Measurements from ENCODE around the gene EIF3F. TPM values are rescaled to one million over a fixed set of nuclear protein-coding genes. Genes with fewer than 3 reads are reported as not detected.
"Not testable (repeated sequence)": the region's sequence is repeated elsewhere in the genome, so short reads cannot be mapped to it uniquely, and the experiment has no call there.

Gene EIF3F
- total and polyA plus RNA-seq, 2 experiments from 2014 or later = 137 to 201 TPM

GRCh38 chr11:7981619-7982157 lies 5.4 kb upstream of the EIF3F start:
- H2AFZ ChIP-seq = no peak overlapping the region
- no peaks in the 10 kb centered on the region for H3K27me3 ChIP-seq
- no peaks in the 10 kb centered on the region for H3K9me2 ChIP-seq (replicated peaks; ENCODE audit: insufficient read depth)
- H3K4me2 ChIP-seq = no peak overlapping the region
- H3K9me3 ChIP-seq (ENCODE audit: low read depth) = no peaks in the 10 kb centered on the region
- H4K20me1 ChIP-seq (ENCODE audit: insufficient read depth, poor library complexity, severe bottlenecking) = no peaks in the 10 kb centered on the region
- H3K4me1 ChIP-seq (ENCODE audit: insufficient read depth) = peaks cover 5% of the 10 kb centered on the region
- no peak for TF ChIP-seq EZH2 (IDR thresholded peaks at IDR 0.05; ENCODE audit: borderline replicate concordance)
- TF ChIP-seq CTCF (IDR thresholded peaks at IDR 0.05; ENCODE audit: poor library complexity) = no peak
- TF ChIP-seq EZH2phosphoT487 (IDR thresholded peaks at IDR 0.05; ENCODE audit: low read depth, severe bottlenecking, unreplicated experiment) = no peak
- 82% methylated on average over 1 of the region's 1 CpG for WGBS (ENCODE audit: low lambda C conversion rate, missing lambda C conversion rate)
- no peak overlapping the region for H3K4me3 ChIP-seq
- no peaks in the 10 kb centered on the region for H3K79me2 ChIP-seq
- no peaks in the 10 kb centered on the region for H3K36me3 ChIP-seq (replicated peaks; ENCODE audit: insufficient read depth, low read depth)
- no peak overlapping the region for H3K27ac ChIP-seq
- DNase-seq (ENCODE audit: low spot score) = no peak

GRCh38 chr11:7982582-7983119 lies 4.5 kb upstream of the EIF3F start:
- no peaks in the 10 kb centered on the region for H3K9me2 ChIP-seq (replicated peaks; ENCODE audit: insufficient read depth)
- no peak overlapping the region for H3K4me3 ChIP-seq
- no peaks in the 10 kb centered on the region for H3K9me3 ChIP-seq (ENCODE audit: low read depth)
- WGBS (ENCODE audit: low lambda C conversion rate, missing lambda C conversion rate) = 74% methylated on average over 1 of the region's 1 CpG
- H3K36me3 ChIP-seq (replicated peaks; ENCODE audit: insufficient read depth, low read depth) = no peaks in the 10 kb centered on the region
- H4K20me1 ChIP-seq (ENCODE audit: insufficient read depth, poor library complexity, severe bottlenecking) = no peaks in the 10 kb centered on the region
- no peak overlapping the region for H3K4me2 ChIP-seq
- DNase-seq (ENCODE audit: low spot score) = no peak
- peaks cover 5% of the 10 kb centered on the region for H3K4me1 ChIP-seq (ENCODE audit: insufficient read depth)
- H2AFZ ChIP-seq = no peak overlapping the region
- TF ChIP-seq EZH2 (IDR thresholded peaks at IDR 0.05; ENCODE audit: borderline replicate concordance) (no peak), CTCF (IDR thresholded peaks at IDR 0.05; ENCODE audit: poor library complexity) (no peak)
- H3K79me2 ChIP-seq = peaks cover 2% of the 10 kb centered on the region
- no peaks in the 10 kb centered on the region for H3K27me3 ChIP-seq
- H3K27ac ChIP-seq = no peak overlapping the region

GRCh38 chr11:7983832-7984590 lies 3.1 kb upstream of the EIF3F start:
- no peak overlapping the region for H3K4me2 ChIP-seq
- no peak overlapping the region for H3K4me3 ChIP-seq
- TF ChIP-seq EZH2 (IDR thresholded peaks at IDR 0.05; ENCODE audit: borderline replicate concordance) (no peak), CTCF (IDR thresholded peaks at IDR 0.05; ENCODE audit: poor library complexity) (no peak), EZH2phosphoT487 (IDR thresholded peaks at IDR 0.05; ENCODE audit: low read depth, severe bottlenecking, unreplicated experiment) (no peak)
- no peaks in the 10 kb centered on the region for H3K9me2 ChIP-seq (replicated peaks; ENCODE audit: insufficient read depth)
- DNase-seq (ENCODE audit: low spot score) = no peak
- peaks cover 16% of the 10 kb centered on the region for H3K79me2 ChIP-seq
- H4K20me1 ChIP-seq (ENCODE audit: insufficient read depth, poor library complexity, severe bottlenecking) = peaks cover 6% of the 10 kb centered on the region
- H3K27me3 ChIP-seq = no peaks in the 10 kb centered on the region
- no peaks in the 10 kb centered on the region for H3K36me3 ChIP-seq (replicated peaks; ENCODE audit: insufficient read depth, low read depth)
- no peak overlapping the region for H2AFZ ChIP-seq
- peaks cover 18% of the 10 kb centered on the region for H3K4me1 ChIP-seq (ENCODE audit: insufficient read depth)
- H3K9me3 ChIP-seq (ENCODE audit: low read depth) = no peaks in the 10 kb centered on the region
- H3K27ac ChIP-seq = no peak overlapping the region
- 71% methylated on average over 7 of the region's 7 CpGs for WGBS (ENCODE audit: low lambda C conversion rate, missing lambda C conversion rate)

GRCh38 chr11:7987560-7987883 lies 385 bp downstream of the EIF3F start:
- H3K4me2 ChIP-seq = peak overlapping the region; percentile 96
- H3K4me1 ChIP-seq (ENCODE audit: insufficient read depth) = peaks cover 19% of the 10 kb centered on the region
- H2AFZ ChIP-seq; H3K9me3 ChIP-seq (ENCODE audit: low read depth); H4K20me1 ChIP-seq (ENCODE audit: insufficient read depth, poor library complexity, severe bottlenecking); DNase-seq (ENCODE audit: low spot score); H3K36me3 ChIP-seq (replicated peaks; ENCODE audit: insufficient read depth, low read depth); H3K27me3 ChIP-seq; H3K9me2 ChIP-seq (replicated peaks; ENCODE audit: insufficient read depth): not testable (repeated sequence)
- H3K27ac ChIP-seq = peak overlapping the region; percentile 50
- peaks cover 30% of the 10 kb centered on the region for H3K79me2 ChIP-seq
- H3K4me3 ChIP-seq = peak overlapping the region; percentile 59
- WGBS (ENCODE audit: low lambda C conversion rate, missing lambda C conversion rate) = 0% methylated on average over 11 of the region's 13 CpGs

All from hepatocyte (in vitro differentiated cells).